Epidermal melanocyte (primary cell): Measurements from ENCODE around the gene RGS18.
"Not testable (repeated sequence)": the region's sequence is repeated elsewhere in the genome, so short reads cannot be mapped to it uniquely, and the experiment has no call there.

ENCODE experiments used
- DNase-seq: peaks from one replicate; pipeline ENCODE4 v3.0.0; 2011; ENCODE audit warnings: low spot score; ENCODE audit not compliant: insufficient read length

RGS18 gene, protein sequence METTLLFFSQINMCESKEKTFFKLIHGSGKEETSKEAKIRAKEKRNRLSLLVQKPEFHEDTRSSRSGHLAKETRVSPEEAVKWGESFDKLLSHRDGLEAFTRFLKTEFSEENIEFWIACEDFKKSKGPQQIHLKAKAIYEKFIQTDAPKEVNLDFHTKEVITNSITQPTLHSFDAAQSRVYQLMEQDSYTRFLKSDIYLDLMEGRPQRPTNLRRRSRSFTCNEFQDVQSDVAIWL

DNA sequence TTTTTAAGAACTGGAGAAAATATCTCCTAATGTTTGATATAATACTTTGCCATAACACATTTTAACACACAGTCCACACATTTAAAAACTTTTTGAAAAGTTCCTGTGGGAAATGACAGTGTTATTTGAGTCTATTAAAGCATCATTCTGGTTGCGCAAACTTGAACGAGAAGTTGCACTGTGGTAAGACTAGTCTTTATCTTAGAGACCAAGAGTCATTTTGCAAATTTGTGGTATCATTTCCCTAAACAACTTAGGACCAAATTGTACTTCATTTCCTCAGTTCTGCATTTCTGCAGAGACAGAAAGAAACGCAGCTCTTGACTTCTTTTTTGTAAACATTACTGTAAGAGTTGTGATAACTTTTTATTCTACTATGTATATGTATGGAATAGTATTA, at the start of gene RGS18:
TSS of gene RGS18 (plus strand) at position 282 of the 400 bp plus-strand sequence. CDS start 176 bp downstream, outside the sequence.
- DNase-seq, result no peak

DNA sequence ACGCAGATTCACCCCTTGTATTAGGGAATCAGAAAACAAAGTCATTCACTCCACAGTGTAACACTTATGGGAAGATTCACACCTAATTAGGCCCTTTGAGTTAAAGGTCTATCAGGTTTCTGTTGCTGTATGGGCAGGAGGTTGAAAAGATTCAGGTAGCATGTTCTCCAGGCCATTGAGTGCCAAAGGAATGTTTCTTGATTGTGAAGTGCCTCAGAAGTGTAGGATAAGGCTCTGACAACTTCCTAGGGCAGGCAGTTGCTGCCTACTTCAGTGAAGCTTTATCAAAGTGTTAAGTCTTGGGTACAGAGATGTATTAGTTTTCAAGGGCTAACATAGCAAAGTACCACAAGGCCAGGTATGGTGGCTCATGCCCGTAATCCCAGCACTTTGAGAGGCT, 48.7 kb upstream of the RGS18 start:
- DNase-seq, result no peak

DNA sequence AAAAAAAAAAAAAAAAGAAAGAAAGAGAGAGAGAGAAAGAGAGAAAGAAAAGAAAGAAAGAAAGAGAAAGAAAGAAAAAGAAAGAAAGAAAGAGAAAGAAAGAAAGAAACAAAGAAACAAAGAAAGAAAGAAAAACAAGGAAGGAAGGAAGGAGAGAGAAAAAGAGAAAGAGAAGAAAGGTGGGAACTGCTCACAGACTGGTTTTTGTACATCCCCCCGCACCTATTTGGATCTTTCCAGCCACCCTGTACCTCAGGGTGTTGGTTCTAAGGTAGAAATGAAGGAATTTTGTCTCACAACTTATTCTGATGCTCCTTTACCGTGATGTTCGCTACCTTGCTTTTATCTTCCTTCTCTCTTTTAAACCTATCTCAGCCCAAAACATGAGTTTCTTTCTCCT, 43.3 kb upstream of the RGS18 start:
- no peak for DNase-seq

GRCh38 chr1:192118881-192119405, 39.3 kb upstream of the RGS18 start:
- DNase-seq, result no peak

DNA sequence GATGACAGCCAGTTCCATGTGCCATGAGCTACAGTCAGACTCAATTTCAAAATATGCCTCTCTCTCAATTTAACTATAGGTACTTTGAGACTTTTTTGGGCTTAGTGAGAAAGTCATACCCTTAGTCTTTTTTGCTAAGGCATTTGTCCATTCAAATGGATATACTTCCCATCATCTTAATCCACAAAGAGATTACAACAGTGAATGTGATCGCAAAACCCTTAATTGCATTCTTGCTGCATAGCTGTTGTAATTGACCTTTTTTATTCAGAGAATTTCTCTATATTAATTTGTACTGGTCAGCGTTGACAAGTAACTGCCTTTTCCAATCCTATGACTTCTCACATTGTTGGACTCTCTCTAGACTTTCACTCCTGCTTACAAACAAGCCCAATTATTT, 38.6 kb upstream of the RGS18 start:
- DNase-seq, result no peak

- DNase-seq, result no peak
These were observed 35.6 kb upstream of the RGS18 start for GRCh38 chr1:192122668-192123067.

DNA sequence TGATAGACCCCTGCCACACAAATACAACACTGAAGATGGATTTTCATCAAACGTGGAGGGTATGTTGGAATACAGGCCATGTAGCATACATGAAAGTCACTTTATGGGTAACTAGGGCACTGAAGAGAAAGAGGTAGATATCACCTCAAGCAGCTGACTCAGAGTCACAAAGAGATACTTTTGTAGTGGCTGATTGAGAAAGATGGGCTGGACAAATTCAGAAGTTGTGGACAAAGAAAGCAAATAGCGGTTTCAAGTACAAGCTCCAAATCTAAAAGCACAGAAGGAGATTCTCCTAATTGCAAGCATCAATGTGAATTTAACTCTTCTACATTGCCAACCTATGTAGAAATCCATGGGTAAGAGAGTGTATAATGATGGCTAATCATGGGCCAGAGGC, 35.0 kb upstream of the RGS18 start:
- DNase-seq, result no peak

GRCh38 chr1:192126030-192126619, 32.1 kb upstream of the RGS18 start:
- no peak for DNase-seq

GRCh38 chr1:192130175-192130574, 28.1 kb upstream of the RGS18 start:
- no peak for DNase-seq

GRCh38 chr1:192130865-192131264, 27.4 kb upstream of the RGS18 start:
- not testable (repeated sequence) for DNase-seq

DNA sequence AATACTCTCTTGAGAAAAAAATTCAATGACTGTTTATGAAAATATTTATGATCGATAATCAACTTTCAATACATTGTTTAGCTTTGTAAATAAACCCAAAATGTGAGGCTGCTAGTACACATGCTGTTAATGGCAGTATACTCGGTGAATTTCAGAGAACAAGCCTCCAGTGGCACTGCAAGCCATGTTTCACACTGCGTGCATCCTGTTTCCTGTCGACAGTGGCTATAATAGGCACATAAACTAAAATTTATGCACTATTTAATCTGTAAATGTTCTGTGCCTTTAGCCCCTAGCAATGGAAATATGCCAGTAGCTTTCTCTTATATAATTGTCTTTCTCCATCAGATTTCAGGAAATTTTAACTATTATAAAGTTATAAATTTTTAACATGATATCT, 26.3 kb upstream of the RGS18 start:
- no peak for DNase-seq

DNA sequence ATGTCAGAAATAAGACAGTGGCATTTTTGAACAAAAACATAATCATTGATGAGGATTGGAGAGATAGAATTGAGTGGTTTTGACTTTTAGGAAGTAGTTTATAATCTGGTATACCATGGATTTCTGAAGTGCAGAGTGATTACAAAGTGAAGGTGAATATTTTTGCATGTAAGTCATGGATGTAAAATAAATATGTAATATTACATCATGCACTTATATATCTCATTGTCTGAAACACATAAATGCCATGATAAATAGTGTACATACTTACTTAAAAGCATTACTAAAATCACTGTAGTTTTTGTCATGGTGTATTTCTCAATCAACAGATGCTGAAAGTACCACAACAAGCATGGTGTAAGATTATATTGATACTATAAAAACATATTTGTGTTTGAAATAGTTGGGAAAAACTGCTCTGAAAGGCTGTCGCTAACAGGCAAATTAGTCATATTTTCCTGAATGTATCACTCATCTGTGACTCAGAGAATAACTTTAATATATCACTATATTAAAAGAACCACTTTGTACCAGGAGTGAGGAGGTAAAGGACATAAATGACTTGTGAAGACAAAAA, 24.8 kb upstream of the RGS18 start:
- DNase-seq, result no peak

DNA sequence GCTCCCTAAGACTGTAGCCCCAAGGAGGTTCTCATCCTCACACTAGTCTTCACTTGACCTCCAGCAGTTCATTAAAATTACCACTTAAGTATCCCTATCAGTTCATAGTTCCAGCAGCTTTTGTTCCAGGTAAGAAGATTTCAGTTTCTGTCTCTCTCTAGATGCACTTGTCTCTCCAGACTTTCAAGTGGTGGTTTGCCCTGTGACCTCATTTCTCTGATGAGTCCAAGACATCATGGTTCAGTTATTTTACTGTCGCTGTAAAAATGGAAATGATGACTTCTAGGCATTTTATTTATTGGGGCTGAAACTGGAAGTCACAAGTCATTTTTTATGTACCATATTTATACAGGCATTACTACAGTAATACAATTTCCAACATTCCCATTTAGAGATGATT, 17.9 kb upstream of the RGS18 start:
- no peak for DNase-seq

DNA sequence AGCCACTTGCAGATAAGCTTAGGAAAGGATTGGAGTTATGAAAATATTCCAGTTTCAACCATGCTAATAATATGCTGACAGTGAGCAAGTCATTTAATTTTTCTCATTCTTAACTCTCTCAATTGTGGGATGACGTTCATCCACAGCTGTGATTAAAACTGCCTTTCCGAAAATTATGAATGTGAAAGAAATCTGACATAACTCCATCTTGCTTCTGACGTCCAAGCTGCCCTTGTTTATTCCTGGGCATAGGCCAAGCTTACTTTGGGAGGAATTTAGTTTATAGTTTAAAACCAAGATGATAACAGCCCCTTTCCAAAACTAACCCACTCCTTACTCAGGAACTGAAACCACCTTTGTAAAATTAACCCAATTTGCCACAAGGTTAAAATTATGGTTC, 11.0 kb upstream of the RGS18 start:
- no peak for DNase-seq

DNA sequence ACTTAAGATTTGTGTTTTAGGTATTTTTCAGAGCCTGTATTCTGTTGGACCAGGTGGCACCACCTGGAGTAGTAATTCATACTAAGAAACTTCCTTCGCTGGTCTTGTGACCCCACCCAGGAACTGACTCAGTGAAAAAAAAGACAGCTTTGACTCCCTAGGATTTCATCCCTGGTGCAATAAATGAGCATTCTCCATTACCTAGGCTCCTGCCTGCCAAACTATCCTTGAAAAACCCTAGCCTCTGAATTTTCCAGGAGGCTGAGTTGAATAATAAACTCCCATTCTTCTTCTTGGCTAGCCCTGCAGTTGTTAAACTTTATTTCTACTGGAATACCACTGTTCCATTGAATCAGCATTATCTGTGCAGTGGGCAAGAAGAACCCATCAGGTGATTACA, 10.6 kb upstream of the RGS18 start:
- DNase-seq, result no peak

DNA sequence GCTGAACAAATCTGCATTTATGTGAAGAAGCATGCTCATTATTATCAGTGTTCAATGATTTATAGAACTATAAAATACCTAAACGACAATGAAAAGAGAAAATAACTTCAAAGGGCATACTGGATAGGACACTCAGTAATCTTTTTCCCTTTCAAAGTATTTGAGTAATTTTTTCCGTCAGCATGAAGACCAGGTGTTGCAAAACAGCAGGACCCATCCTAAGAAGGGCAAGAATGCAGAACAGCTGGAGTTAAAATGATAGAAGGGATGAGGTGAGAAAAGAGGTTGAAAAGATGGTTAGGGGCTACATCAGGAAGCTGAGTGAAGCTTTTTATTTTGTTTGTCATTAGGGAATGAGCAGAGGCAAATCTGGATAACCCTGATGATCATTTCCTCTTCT, 7.1 kb upstream of the RGS18 start:
- DNase-seq, result no peak

DNA sequence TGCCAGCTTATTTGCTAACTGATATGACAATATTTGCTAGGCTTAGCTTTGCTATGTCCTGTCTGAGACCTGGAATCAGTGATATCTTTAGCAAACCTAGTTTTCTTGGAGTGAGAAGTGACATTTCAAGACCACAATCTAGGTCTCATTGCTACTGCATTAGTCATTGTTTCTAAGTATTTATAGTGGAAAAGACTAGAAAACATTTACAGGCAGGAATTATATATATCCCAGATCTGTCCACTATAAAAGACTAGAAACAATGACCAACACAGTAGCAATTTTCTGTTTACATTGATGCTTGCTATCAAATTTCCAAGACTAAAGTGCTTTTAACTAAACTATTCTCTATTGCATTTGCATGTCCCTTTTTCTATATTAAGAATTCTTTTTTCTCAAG, 5.0 kb upstream of the RGS18 start:
- no peak for DNase-seq

GRCh38 chr1:192157067-192157466, 1.2 kb upstream of the RGS18 start:
- no peak for DNase-seq

GRCh38 chr1:192159014-192159413, 752 bp downstream of the RGS18 start:
- no peak for DNase-seq

DNA sequence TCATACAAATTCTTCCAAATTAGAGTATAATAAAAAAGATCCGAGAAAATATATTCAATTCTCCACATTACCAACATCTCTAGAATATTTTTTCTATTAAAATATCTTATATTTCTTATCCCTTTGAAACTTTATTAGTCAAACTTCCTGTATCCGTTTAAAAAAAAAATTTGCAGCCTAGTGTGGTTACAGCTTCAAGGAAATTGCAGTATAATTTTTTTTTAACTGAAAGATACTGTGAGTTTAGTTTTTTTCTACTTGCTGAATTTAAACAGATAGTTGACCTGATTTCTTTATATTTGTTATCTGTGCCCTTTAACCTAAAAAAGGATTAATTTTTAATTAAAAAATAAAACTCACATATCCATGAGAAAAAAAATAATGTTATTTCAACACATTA, 1.5 kb downstream of the RGS18 start:
- DNase-seq, result no peak

GRCh38 chr1:192160196-192160595, 1.9 kb downstream of the RGS18 start:
- DNase-seq, result no peak

DNA sequence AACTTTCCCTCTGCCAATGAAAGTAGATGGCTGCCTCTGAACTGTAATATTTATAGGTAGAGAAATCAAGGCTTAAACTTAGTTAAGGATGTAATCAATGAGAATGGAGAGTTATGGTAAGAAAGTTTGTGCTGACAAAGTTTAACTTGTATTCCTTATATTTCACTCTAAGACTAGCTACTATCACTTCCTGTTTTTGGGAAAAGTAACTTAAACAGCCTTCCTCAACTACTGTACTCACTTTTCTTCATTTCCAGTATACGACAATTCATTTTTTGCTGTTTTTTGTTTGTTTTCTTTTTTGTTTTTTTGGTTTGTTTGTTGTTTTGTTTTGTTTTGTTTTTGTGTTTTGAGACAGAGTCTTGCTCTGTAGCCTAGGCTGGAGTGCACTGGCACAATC, 3.7 kb downstream of the RGS18 start:
- no peak for DNase-seq

- no peak for DNase-seq
These were observed 4.1 kb downstream of the RGS18 start for GRCh38 chr1:192162376-192162775.
